Lower leg skin (tissue), 4 donors: Measurements from ENCODE around the gene REEP1. TPM values are rescaled to one million over a fixed set of nuclear protein-coding genes. Genes with fewer than 3 reads are reported as not detected.

Experiments used
- DNase-seq, 2 donors: peaks; one replicate each; pipeline ENCODE4 v3.0.0-alpha.2; 2019; ENCODE audit warnings: low spot score in 2 of 2
- H3K4me3 ChIP-seq: fragments of 200-600 bp; sonication (generic); 2 replicates; pipeline ENCODE4 v1.5.1; 2017; ENCODE audit warnings: mild to moderate bottlenecking, low read depth; ENCODE audit not compliant: poor library complexity, severe bottlenecking
- POLR2A ChIP-seq, 2 donors: fragments of 450-650 bp; IDR thresholded peaks; one replicate each; pipeline ENCODE4 v1.6.1; 2016 to 2017; ENCODE audit warnings: antibody characterized with exemption in 2 of 2, mild to moderate bottlenecking in 1 of 2, moderate library complexity in 1 of 2
- WGBS, 2 donors: methylation state at CpG; one replicate each; pipeline ENCODE4 v1.1.5; 2018; 5-methylcytosine and 5-hydroxymethylcytosine counted together
- intact Hi-C: fragments of 100-400 bp; cut with DNase I; formaldehyde crosslinking; loops from one replicate; pipeline ENCODE4 v1.15.0; 2023; ENCODE audit warnings: low total_unique reads
- total RNA-seq, 4 donors: library from RNA; depleted of rRNA; stranded (reverse); fragments of >200 nt; gene quantifications; one replicate each; pipeline ENCODE4 v1.1.0, GENCODE V29; 2016
- TF ChIP-seq, protein P1 (sequence below), 3 donors: fragments of 450-650 bp; IDR thresholded peaks; one replicate each; pipeline ENCODE4 v1.5.1; 2016; ENCODE audit warnings: antibody characterized with exemption in 3 of 3, mild to moderate bottlenecking in 3 of 3, moderate library complexity in 2 of 3

REEP1 gene
- total RNA-seq, 4 donors from 2014 or later, result 0.04 to 4.3 (median 2.0) TPM

- H3K4me3 ChIP-seq, result no peak overlapping the region
- TF ChIP-seq, protein P1, sequence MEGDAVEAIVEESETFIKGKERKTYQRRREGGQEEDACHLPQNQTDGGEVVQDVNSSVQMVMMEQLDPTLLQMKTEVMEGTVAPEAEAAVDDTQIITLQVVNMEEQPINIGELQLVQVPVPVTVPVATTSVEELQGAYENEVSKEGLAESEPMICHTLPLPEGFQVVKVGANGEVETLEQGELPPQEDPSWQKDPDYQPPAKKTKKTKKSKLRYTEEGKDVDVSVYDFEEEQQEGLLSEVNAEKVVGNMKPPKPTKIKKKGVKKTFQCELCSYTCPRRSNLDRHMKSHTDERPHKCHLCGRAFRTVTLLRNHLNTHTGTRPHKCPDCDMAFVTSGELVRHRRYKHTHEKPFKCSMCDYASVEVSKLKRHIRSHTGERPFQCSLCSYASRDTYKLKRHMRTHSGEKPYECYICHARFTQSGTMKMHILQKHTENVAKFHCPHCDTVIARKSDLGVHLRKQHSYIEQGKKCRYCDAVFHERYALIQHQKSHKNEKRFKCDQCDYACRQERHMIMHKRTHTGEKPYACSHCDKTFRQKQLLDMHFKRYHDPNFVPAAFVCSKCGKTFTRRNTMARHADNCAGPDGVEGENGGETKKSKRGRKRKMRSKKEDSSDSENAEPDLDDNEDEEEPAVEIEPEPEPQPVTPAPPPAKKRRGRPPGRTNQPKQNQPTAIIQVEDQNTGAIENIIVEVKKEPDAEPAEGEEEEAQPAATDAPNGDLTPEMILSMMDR (IDR thresholded peaks at IDR 0.05), result no peak
- TF ChIP-seq POLR2A (IDR thresholded peaks at IDR 0.05), result no peak
- intact Hi-C loops, result no loop called here
- DNase-seq, result no peak
Observed at GRCh38 chr2:86186431-86186830, 151.0 kb downstream of the REEP1 start.

DNA sequence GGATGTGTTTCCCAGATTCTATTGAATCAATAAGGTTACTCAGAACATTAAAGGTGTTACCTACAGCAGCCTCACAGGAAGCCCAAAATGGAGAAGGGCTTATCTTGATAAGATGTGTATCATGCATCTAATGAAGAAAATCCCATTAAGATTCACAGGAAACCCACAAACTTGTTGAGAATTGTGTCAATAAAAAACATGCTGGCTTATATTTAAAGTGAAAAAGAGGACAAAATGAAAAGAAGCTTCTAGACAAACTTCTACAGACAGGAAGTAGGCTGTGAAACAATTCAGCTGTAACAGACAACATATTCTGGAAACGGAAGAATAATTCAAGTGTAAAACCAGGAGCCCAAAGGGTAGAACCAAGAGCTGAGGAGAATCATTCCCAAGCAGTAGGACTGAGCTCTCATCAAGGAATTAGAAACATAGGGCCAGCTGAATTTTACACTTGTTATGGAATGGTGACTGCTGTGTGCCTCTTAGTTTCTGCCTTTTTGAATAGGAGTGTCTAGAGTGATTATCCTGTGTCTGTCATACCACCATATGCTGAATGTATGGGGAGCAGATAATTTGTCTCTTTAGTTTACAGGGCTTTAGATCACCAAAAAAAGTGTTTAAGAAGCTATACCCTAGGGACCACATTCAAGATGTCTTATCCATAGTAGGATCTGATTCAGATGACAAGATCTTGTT, 151.8 kb downstream of the REEP1 start:
- WGBS, 2 donors, result 29 to 32% methylated on average over 1 of the region's 1 CpG
- DNase-seq, result no peak
- intact Hi-C loops, result no loop called here
- no peak overlapping the region for H3K4me3 ChIP-seq
- TF ChIP-seq POLR2A (IDR thresholded peaks at IDR 0.05), result no peak
- TF ChIP-seq, protein P1 (IDR thresholded peaks at IDR 0.05), result no peak

- TF ChIP-seq POLR2A (IDR thresholded peaks at IDR 0.05), result no peak
- TF ChIP-seq, protein P1 (IDR thresholded peaks at IDR 0.05), result no peak
- DNase-seq, result no peak
- intact Hi-C loops, result no loop called here
- no peak overlapping the region for H3K4me3 ChIP-seq
Observed at GRCh38 chr2:86176597-86176996, 160.8 kb downstream of the REEP1 start.

- DNase-seq, result no peak
- intact Hi-C loops, result no loop called here
- TF ChIP-seq, protein P1 (IDR thresholded peaks at IDR 0.05), result no peak
- no peak for TF ChIP-seq POLR2A (IDR thresholded peaks at IDR 0.05)
- no peak overlapping the region for H3K4me3 ChIP-seq
- 88 to 90% methylated on average over 1 of the region's 1 CpG for WGBS, 2 donors
Observed at GRCh38 chr2:86175828-86176227, 161.6 kb downstream of the REEP1 start.

DNA sequence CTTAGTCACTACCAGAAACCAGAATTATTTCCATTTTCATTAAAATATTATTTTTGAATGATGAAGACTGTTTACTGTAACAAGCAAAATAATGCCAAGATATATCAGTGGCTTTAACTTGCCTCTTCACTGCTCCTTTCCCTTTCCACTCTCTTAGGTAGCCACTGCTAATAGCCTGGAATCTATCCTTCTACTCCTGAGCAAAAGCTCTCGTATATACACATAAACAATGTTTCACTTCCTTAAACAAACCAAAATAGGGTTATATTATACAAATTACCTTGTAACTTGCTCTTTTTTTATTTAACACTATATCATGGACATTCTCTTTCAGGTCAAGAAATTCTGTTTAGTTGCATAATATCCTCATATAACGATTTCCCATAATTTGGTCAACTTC, 163.0 kb downstream of the REEP1 start:
- WGBS, 2 donors, result 82 to 84% methylated on average over 2 of the region's 2 CpGs
- no peak for TF ChIP-seq POLR2A (IDR thresholded peaks at IDR 0.05)
- TF ChIP-seq, protein P1 (IDR thresholded peaks at IDR 0.05), result no peak
- no peak for DNase-seq
- intact Hi-C loops, result no loop called here
- no peak overlapping the region for H3K4me3 ChIP-seq

DNA sequence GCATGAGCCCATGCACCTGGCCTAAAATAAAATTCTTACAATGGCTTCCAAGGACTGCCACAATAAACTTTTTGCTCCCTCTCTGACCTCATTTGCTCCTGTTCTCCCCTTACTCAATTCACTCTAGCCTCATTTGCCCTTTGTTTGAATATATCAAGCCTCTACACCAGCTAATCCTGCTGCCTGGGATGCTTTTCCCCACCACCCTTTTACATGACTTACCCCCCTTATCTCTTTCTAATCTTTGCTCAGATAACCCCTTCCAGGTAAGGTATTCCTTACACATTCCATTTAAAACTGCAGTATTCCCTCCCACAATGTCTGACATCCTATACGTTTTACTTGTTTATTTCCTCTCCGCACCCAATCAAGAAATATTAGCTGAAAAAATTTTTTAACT, 164.8 kb downstream of the REEP1 start:
- no peak for TF ChIP-seq POLR2A (IDR thresholded peaks at IDR 0.05)
- TF ChIP-seq, protein P1 (IDR thresholded peaks at IDR 0.05), result no peak
- no peak for DNase-seq
- H3K4me3 ChIP-seq, result no peak overlapping the region
- intact Hi-C loops, result no loop called here
- WGBS, 2 donors, result 17 to 46% methylated on average over 2 of the region's 2 CpGs
